ENCODE results near the gene SNPH.

SNPH gene

DNA sequence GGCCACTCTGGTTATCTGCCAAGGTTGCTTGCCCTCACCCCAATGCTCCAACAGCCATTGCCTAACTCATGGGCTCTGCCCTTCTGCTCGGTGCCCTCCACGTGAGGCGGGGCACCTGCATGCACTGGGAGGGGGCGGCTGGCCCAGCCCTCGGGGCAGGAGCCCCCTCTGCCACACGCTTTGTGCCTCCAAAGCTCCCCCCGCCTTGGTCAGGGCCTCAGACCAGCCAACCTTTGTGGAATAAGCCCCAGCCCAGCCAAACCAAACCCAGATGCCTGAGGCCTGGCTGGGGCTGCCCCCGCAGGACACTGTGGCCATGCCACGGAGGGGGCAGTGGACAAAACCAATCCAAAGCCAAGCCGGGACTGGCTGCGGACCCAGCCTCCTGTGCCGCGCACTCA, 41.5 kb downstream of the SNPH start:
- DNase-seq: no peak

DNA sequence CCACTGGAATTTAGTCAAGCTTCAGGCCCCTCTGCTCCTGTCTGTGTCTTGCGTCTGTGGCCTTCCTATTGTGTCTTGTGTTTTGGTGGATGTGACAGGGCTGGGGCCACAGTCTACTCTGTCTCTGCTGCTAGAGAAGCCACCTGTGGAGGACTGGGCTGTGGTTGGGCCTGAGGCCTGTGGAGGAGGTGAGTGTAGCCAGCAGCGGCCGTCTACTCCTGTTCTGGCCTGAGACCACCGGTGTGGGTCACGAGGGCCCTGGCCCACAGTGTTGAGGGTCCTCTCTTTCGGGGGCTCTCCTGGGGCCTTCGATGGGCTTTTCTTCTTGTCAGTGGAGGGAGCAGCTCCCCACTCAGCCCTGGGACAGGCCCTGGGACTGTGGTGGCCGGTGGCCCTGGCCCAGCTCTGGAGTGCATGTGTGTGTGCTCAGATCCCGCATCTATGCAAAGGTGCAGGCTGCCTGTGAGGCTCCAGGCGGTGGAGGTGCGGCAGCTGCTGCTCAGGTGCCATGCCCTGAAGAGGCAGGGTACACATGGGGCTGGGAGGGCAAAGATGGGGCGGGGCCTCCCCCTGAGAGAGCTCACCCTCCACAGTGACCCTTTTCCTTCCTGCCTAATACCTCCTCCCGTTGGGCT, 42.1 kb downstream of the SNPH start:
- DNase-seq: no peak

DNA sequence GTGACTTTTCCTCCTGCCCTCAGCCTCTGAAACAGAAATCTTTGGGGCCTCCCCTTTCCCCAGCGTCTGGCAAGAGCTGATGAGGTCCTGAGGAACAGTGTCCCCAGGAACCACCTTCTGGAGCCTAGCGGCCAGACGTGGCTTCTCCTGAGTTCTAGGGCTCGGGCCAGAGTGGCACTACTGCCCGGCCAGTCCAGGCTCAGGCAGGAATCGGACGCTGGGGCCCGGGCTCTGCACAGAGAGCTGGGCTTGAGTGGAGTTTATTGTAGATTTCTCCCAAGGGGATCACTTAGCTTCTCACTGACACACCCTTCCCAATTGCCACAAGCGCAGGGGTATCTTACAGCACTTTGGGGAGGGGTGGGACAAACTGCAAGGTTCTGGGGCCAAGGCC, 42.6 kb downstream of the SNPH start:
- DNase-seq: no peak

DNA sequence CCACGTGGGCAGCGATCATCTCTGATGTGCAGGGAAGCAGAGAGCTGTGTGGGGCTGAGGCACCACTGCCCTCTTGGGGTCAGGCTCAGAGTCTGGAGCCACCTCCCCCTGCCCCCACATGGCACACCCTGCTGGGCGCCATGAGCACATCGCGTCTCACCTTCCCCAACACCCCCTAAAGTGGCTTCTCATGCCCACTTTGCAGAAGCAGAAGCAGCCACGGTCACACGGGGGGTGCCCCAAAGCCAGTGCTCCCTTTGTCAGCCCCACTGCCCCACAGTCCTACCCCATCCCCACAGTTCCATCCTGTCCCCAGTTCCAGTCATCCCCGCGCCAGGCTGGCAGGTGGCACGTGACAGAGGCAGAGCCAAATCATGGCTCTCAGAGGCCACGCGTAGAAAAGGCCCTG, 43.3 kb downstream of the SNPH start:
- no peak for DNase-seq

DNA sequence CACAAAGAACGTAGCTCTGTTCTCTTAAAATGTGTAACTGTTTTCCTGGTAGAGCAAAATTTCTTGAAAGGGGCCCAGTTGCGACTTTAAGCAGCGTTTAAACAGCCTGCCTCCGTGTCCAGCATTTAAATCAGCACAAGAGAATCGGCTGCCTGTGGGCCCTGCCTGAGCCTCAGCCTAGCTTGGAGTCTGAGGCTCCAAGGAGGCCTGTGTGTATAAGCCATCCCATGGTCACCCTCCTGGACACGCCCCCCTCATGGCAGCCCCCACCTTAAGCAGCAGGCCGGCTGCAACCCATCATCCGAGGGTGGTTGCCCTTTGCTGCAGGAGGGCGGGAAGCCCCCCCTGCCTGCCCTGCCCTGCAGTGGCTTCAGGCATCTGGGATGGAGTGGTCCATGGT, 44.0 kb downstream of the SNPH start:
- DNase-seq: no peak

DNA sequence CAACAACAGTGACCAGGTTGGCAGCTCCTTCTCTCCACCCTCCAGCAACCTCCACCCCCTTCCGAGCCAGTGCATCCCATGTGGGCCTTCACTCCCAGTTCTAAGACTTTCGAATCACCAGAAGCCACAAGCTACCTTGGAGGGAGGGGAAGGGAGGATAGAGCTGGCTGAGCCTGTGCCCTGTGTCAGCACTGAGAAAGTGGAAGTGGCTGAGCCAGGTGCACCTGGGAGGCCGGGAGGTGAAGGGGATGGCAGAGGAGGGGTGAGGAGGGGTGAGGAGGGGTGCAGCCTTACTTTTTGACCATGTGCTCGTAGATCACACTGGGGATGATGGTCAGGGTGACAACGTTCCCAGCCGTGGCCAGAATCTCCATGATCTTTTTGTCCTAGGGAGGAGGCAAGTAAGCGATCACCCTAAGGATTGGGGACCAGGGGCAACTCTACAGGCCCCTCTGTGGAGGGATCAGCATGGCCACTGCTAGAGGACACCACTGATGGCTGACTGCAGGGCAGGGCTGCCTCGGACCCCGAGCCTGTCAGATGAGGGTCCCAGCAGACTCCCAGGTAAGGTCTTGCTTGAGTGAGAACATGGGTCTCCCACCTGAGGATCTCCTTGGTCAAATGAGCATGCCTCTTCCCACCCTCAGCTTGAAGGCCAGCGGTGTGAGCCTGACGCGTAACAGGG, 44.6 kb downstream of the SNPH start:
- no peak for DNase-seq

DNA sequence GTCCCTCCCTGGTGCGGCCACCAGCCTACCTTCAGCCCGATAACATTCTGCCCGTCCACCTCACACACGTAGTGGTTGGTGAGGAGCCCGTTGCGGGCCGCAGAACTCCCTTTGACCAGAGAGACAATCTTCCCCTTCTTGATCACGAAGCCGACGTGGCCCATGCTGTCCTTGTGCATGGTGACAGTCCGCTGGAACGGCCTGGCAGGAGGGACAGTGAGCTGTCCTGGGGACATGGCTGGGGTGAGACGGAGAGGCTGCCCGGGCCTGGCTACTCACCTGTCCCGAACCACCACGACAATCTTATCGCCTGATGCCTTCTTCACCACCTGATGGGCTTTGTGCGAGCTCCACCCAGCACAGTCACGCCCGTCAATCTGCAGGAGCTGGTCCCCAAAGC, 46.2 kb downstream of the SNPH start:
- DNase-seq: no peak

DNA sequence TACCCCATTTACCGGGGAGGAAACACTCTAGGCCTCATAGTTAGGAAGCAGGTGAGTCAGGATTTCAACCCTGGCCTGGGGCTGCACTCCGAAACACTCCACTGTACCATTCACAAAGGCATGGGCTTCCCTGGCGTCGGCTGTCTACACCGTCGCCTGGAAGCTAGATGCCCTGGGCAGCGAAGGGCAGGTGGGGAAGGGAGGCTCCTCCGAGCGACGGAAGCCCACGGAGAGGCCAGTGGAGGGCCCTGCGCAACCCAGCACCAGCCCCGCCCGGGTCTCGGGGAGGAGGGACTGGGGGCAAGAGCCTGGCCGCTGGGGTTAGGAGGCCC, 46.8 kb downstream of the SNPH start:
- no peak for DNase-seq

DNA sequence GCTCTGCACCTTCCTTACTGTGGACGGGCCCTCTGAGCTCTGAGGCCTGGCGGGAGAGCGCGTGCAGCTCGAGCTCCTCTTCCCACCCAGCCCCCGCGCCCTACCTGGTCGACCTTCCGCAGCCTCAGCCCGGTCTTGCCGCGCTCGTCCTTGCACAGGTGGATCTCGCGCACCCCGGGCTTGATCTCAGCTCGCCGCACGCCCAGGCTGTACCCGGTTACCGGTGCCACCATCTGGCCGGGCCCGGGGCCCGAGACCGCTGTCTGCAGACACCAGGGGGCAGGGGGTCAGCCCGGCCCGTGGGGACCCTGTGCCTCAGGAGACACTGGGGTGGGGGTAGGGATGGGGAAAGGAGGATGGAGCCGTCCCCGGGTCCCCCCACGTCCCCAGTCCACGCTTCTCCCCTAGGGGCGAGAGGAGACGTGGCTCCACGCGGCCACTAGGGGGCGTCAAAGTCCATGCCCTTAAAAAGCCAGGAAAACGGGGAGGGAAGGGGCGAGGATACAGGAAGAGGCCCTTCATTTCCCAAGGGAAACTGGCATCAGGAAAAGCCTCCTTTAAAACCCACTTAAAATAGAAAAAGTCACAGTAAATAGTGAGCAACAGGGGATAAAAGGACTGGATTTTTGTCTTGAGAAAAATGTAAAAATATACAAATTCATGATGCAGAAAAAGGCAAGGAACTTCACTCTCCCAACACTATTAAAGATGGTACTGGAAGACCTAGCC, 47.3 kb downstream of the SNPH start:
- peak; percentile 73 for DNase-seq

DNA sequence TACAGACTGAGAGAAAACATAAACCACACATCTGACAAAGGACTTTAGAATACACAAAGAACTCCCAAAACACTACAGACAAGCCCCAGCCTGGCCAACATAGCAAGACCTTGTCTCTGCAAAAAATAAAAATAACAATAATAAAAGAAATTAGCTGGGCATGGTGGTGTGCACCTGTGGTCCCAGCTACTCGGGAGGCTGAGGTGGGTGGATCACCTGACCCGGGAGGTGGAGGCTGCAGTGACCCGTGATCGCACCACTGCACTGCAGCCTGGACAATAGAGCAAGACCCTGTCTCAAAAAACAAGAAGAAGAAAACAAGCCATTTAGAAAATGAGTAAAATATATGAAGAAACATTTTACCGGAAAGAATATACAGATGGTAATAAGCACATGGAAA, 49.7 kb downstream of the SNPH start:
- no peak for DNase-seq

DNA sequence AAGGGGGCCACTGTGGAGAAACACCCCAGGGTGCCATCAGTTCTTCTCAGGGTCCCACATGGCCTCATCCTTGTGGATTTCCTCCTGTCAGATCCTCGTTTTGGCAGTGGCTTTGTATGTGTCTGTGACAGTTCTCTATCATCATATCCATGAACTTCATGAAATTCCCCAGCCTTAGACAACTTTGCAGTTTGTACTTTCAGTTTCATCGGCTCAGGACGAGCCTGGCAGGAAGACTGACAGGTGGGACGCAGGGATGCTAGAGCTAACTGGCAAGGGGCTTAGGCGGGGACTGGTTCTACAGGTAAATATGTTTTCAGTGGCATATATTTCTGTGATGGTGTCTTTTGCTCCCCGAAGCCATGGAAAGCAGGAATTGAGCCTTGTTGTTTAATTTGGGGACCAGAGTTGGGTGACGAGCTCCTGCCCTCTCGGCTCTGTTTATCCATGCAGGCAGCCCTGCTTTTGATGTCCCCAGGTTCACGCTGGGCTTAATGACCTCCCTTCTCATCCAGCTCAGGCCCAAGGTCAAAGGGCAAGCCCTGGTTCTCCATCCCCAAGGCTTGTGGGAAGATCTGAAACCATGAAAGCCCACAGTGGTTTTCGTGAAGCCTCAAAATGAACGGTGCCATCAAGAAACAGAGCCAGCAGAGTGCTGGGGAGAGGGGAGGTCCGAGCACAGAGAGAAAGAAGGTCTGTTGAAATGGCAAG, 51.6 kb downstream of the SNPH start:
- no peak for DNase-seq

DNA sequence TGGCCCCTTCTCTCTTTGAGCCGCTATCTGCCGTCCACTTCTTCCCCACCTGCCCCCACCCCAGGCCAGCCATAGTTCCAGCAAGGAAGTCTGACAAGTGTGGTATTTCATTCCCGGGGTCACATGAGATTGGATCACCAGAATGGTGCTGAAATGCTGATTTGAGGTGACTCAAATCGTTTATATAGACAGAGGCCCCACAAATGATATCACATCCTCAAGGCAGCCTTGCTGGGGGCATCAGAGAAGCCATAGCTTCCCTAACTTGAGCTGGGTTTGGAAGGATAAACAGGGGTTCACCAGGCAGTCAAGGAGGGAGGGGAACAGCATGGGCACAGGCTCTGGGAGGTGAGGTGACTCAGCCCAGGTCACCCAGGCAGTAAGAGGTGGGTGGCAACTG, 53.0 kb downstream of the SNPH start:
- no peak for DNase-seq

DNA sequence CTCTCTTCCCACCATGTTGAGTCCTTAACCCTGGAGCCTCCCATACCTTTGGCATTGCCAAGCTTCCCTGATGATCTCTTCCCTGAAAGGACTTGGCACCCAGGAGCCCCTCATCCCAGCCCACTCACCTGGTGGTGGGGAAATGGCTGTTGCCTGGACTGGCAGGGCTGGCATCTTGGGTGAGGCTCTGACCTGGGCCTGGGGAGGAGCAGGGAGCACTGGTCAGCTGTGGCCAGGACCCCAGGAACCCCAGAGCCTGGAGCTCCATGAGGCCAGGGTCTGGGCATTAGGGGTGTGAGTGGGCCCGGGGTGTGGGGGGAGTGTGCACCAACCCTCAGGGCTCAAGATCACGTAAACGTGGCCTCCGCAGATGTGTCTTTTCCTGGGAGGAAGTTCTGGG, 53.4 kb downstream of the SNPH start:
- no peak for DNase-seq

DNA sequence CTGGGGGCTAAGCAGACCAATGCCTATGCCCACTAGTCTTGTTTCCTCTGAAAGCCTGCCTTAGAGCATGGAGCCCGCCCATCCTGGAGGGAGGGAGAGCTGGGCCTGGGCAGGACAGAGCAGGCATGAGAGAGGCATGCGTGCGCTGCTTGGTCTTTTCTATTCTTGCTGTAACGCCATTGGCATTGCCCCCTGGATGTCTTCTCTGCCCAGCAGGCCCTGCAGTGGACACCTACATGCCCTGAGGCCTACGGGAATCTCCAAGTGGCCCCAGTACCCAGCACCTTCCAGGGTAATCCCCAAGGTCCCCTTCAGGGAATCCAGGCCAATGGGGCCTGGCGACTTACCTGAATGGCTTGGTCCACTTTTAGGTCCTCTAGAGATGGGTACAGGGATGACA, 53.9 kb downstream of the SNPH start:
- DNase-seq: no peak

DNA sequence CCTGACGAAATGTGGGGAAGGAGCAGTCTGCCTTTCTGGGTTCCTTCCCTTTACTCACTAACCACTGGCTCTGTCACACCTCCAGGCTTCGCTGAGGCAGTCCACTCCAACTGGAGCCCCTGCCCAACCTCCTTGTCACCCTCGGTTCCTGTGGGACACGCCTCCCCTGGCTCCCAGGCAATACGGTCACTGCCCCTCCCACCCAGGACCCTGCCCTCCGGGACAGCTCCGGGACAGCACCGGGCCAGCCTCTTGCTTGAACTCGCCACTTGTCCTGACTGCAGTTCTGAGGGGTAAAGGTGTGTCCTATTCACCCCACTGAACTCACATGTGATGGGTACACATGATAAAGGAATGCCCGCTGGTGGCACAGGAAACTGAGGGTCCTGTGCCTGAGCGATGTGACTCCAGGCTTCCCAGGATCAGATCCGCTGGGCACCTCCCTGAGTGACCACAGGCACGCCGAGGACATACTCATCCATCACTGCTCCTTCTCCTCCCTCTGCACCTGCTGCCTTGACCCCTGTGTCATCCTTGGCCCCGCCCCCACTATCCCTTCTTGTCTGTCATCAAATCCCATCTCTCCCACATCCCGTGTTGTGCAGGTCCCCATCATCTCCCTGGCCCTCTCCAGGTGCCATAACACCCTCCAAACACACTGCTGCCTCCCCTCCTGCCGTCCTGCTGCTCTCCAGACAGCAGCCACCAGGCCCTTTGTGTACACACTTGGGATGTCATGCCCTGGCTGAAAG, 55.0 kb downstream of the SNPH start:
- no peak for DNase-seq

DNA sequence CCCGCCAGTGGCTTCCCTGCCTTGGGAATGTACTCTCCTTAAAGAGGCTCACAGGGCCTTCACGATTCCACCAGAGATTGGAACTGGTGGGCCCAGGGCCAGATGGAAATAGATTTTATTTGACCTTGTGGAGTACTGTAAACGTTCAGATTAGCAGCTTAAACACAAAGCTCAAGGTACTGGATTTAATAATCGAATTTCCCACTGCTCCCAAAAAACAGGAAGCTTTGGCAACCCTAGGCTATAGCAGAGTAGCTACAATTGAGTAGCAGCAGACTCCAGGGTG, 55.5 kb downstream of the SNPH start:
- DNase-seq: no peak

DNA sequence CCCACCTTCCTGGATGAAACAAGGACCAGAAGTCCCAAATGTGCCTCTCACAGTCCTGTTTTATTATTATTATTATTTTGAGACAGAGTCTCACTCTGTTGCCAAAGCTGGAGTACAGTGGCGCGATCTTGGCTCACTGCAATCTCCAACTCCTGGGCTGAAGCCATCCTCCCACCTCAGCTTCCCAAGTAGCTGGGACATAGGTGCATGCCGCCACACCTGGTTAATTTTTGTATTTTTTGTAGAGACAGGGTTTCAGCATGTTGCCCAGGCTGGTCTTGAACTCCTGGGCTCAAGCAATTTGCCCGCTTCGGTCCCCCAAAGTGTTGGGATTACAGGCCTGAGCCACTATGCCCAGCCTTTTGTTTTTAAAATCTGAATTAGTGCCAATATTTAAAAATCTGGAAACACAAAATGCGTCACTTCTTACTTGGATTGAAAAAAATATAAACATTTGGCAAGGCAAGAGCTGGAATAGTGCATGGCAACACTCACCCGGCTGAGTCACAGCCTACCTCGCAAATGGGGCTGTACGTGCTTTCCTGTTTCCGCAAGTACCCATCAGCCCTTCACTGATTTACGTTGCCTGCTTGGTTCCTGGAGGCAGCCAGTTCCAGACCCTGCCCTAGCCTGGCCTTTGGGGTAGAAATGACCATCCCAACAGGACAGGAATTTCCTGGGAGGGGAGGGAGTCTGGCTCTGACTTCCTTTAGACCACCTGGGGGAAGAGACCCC, 56.6 kb downstream of the SNPH start:
- DNase-seq: no peak

DNA sequence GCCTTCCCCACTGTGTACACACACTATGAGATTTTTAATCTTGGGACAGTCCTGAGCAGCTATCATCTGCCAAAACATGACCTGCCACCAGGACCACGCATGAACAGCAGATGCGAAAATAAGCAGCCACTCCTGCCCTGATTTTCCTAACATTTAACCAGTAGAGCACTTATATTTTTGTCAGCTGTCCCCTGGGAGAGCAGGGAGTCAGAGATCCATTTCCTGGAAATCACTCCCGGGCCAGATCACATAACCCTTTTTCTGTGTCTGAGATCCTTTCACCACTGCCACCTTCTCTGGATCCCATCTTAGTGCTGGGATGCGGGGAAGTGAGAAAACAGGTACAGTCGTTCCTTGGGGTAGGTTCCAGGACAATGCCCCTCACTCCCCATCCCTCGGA, 57.2 kb downstream of the SNPH start:
- DNase-seq: no peak

DNA sequence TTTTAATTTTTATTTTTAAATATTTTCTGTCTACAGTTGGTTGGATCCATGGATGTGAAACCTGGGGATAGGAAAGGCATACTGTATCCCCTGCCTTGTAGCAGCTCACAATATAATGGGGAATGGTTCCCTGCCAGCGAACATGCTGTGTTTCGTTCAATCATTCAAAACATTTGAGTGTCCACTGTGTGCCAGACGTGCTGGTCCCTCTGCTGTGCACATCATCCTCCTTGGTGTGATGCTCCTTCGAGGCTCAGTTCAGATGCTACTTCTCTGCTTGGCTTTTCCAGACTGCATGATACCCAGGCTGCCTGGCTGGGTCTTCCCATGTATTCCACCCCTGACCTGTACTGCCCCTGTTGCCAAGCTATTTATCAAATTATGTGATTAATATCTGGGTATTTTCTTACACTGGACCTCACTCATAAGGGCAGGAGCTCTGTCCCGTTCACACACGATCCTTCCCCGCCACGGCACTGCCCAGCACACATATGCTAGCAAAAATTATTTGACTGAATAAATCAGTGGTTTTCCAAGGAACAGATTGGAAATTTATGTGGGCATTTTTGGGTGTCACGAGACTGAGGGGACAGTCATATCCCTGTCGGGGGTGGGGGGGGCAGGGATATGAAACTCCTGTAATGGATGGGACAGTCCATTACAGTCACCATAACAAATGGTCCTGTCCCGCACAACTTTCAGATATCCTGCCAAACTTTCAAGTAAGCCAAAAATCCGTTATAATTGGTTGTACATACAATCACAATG, 57.9 kb downstream of the SNPH start:
- DNase-seq: no peak

DNA sequence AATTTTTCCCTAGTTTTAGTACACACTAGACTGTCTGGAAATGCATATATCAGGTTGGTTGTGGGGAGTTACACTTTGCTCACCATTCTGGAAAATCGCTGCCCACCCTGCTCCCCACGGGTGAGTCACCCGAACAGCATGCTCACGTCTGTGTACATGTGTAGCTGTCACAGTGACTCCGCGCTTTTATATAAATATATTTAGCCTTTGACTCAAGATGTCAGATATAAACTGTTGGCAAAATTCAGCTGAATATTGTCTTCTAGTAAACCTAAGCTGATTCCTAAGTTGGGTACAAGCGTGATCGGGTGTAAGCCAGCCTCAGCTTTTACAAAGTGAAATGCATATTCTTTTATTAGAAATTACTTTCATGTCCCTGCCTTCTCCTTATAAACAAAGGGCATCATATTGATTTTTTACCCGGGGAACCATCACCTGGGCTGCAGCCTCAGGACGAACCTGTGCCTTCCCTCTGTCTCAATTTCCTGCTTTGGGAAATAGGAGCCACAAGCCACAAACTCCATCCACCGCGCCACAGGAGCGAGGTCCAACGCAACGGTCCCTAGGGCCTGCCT, 58.6 kb downstream of the SNPH start:
- no peak for DNase-seq
